ENCODE data around the gene TMEM238. TPM values are rescaled to one million over a fixed set of nuclear protein-coding genes. Genes with fewer than 3 reads are reported as not detected.
"Not testable (repeated sequence)": the region's sequence is repeated elsewhere in the genome, so short reads cannot be mapped to it uniquely, and the experiment has no call there.

Gene TMEM238
- total and polyA plus RNA-seq, 2 donors from 2014 or later, result 8.1 to 24.3 TPM

- Histone ChIP-seq H3K4me1 (ENCODE audit: control insufficient read depth in 2 of 3, insufficient read depth in 2 of 3, low read depth in 1 of 3, low read length in 3 of 3) (peaks cover 0 to 9% (median 6%) of the 10 kb centered on the region in 3 donors), H3K9ac (ENCODE audit: low read length in 3 of 3) (peak overlapping the region in 2 of 3 donors; percentile 46 to 62), H3K27me3 (ENCODE audit: control insufficient read depth, insufficient read depth, low read length) (no peaks in the 10 kb centered on the region), H3K4me3 (ENCODE audit: low read length in 3 of 3) (peak overlapping the region; percentile 68 to 85 (median 77)), H3K9me3 (ENCODE audit: control insufficient read depth in 2 of 3, insufficient read depth in 1 of 3, low read length in 3 of 3) (no peaks in the 10 kb centered on the region), H3K36me3 (ENCODE audit: control insufficient read depth in 2 of 3, insufficient read depth in 3 of 3, low read length in 3 of 3) (peaks cover 0 to 3% (median 2%) of the 10 kb centered on the region in 3 donors), H3K27ac (ENCODE audit: low read depth in 2 of 2, low read length in 2 of 2) (peak overlapping the region; percentile 66 to 92)
- FAIRE-seq (no peak), DNase-seq (no peak)
- TF ChIP-seq, protein P1, sequence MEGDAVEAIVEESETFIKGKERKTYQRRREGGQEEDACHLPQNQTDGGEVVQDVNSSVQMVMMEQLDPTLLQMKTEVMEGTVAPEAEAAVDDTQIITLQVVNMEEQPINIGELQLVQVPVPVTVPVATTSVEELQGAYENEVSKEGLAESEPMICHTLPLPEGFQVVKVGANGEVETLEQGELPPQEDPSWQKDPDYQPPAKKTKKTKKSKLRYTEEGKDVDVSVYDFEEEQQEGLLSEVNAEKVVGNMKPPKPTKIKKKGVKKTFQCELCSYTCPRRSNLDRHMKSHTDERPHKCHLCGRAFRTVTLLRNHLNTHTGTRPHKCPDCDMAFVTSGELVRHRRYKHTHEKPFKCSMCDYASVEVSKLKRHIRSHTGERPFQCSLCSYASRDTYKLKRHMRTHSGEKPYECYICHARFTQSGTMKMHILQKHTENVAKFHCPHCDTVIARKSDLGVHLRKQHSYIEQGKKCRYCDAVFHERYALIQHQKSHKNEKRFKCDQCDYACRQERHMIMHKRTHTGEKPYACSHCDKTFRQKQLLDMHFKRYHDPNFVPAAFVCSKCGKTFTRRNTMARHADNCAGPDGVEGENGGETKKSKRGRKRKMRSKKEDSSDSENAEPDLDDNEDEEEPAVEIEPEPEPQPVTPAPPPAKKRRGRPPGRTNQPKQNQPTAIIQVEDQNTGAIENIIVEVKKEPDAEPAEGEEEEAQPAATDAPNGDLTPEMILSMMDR (IDR thresholded peaks at IDR 0.05; ENCODE audit: borderline replicate concordance, extremely low read depth, insufficient read depth), result no peak
- intact Hi-C loops (cut with DNase I), result no loop called here
Observed at GRCh38 chr19:55408533-55408872, 24.4 kb upstream of the TMEM238 start.

DNA sequence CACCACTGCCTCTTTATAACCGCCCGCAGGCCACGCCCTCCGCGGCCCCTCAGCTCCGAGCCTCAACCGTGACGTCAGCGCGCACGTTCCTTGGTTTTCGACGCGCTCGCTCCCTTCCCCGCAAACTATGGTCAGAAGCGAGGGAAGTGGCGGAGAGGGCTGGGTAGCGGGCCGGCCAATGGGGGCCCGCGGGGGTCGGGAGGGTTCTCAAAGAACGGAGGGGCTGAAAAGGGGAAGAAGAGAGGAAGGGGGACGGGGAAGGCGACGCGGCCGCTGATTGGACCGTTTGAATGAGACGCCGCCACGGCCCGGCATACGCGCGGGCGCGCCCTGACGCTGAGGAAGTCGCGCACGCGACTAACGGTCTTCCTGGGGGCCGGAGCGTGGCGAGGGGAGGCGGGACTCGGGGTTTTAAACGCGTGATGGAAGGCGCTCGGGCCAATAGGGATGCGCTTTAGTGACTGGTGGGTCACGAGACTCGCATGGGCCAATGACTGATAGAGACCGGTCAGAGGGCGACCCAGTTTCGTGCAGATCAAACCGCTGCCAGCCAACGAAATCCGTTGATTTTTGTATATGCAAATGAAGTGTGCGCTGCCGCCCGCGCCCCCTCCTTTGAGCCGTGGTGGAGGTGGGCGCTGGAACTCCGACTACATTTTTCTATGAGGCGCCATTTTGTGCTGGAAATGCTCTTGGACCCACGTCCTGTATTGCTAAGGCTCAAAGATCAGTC, 23.9 kb upstream of the TMEM238 start:
- DNase-seq, result peak; percentile 99 to 100 (median 100)
- Histone ChIP-seq H3K9me3 (ENCODE audit: control insufficient read depth in 2 of 3, insufficient read depth in 1 of 3, low read length in 3 of 3) (no peaks in the 10 kb centered on the region), H3K36me3 (ENCODE audit: control insufficient read depth in 2 of 3, insufficient read depth in 3 of 3, low read length in 3 of 3) (peaks cover 0 to 5% (median 5%) of the 10 kb centered on the region in 3 donors), H3K27ac (ENCODE audit: low read depth in 2 of 2, low read length in 2 of 2) (peak overlapping the region; percentile 98), H3K27me3 (ENCODE audit: control insufficient read depth, insufficient read depth, low read length) (no peaks in the 10 kb centered on the region), H3K4me3 (ENCODE audit: low read length in 3 of 3) (peak overlapping the region; percentile 68 to 85 (median 77)), H3K9ac (ENCODE audit: low read length in 3 of 3) (peak overlapping the region in 2 of 3 donors; percentile 46 to 62), H3K4me1 (ENCODE audit: control insufficient read depth in 2 of 3, insufficient read depth in 2 of 3, low read depth in 1 of 3, low read length in 3 of 3) (peaks cover 0 to 9% (median 6%) of the 10 kb centered on the region in 3 donors)
- TF ChIP-seq, protein P1 (IDR thresholded peaks at IDR 0.05; ENCODE audit: borderline replicate concordance, extremely low read depth, insufficient read depth), result no peak
- peak; percentile 87 for FAIRE-seq
- intact Hi-C loops (cut with DNase I), result no loop called here

GRCh38 chr19:55407550-55407799, 23.4 kb upstream of the TMEM238 start, which contains the start of gene UBE2S:
Gene UBE2S (minus strand): TSS chr19:55407788. CDS start chr19:55407589, 199 bp downstream.
- FAIRE-seq; H3K36me3 ChIP-seq (ENCODE audit: control insufficient read depth in 2 of 3, insufficient read depth in 3 of 3, low read length in 3 of 3); H3K27me3 ChIP-seq (ENCODE audit: control insufficient read depth, insufficient read depth, low read length); H3K9me3 ChIP-seq (ENCODE audit: control insufficient read depth in 2 of 3, insufficient read depth in 1 of 3, low read length in 3 of 3); H3K4me1 ChIP-seq (ENCODE audit: control insufficient read depth in 2 of 3, insufficient read depth in 2 of 3, low read depth in 1 of 3, low read length in 3 of 3); DNase-seq; intact Hi-C loops (cut with DNase I): not testable (repeated sequence)
- Histone ChIP-seq H3K9ac (ENCODE audit: low read length in 3 of 3) (peak within 1 kb of the TSS; percentile 61 to 82 (median 62)), H3K27ac (ENCODE audit: low read depth in 2 of 2, low read length in 2 of 2) (peak within 1 kb of the TSS; percentile 98), H3K4me3 (ENCODE audit: low read length in 3 of 3) (peak within 1 kb of the TSS; percentile 68 to 85 (median 77))

GRCh38 chr19:55406826-55407549, 22.9 kb upstream of the TMEM238 start:
- FAIRE-seq (no peak), DNase-seq (peak in 4 of 5 donors; percentile 20 to 85 (median 62))
- Histone ChIP-seq H3K27me3 (ENCODE audit: control insufficient read depth, insufficient read depth, low read length) (no peaks in the 10 kb centered on the region), H3K36me3 (ENCODE audit: control insufficient read depth in 2 of 3, insufficient read depth in 3 of 3, low read length in 3 of 3) (peaks cover 0 to 14% (median 8%) of the 10 kb centered on the region in 3 donors), H3K4me1 (ENCODE audit: control insufficient read depth in 2 of 3, insufficient read depth in 2 of 3, low read depth in 1 of 3, low read length in 3 of 3) (peaks cover 0 to 9% (median 6%) of the 10 kb centered on the region in 3 donors), H3K9me3 (ENCODE audit: control insufficient read depth in 2 of 3, insufficient read depth in 1 of 3, low read length in 3 of 3) (no peaks in the 10 kb centered on the region), H3K9ac (ENCODE audit: low read length in 3 of 3) (peak overlapping the region; percentile 33 to 82 (median 61)), H3K27ac (ENCODE audit: low read depth in 2 of 2, low read length in 2 of 2) (peak overlapping the region; percentile 98), H3K4me3 (ENCODE audit: low read length in 3 of 3) (peak overlapping the region; percentile 57 to 68 (median 57))
- TF ChIP-seq, protein P1 (IDR thresholded peaks at IDR 0.05; ENCODE audit: borderline replicate concordance, extremely low read depth, insufficient read depth), result no peak
- intact Hi-C loops (cut with DNase I), result no loop called here

All from kidney (tissue), 14 donors.